Measurements from ENCODE around the gene BTBD10. TPM values are rescaled to one million over a fixed set of nuclear protein-coding genes. Genes with fewer than 3 reads are reported as not detected.

BTBD10 gene
- total and polyA plus RNA-seq, 12 donors, result 9.3 to 39.8 (median 21.9) TPM

GRCh38 chr11:13495929-13496328, 32.9 kb upstream of the BTBD10 start, which contains the start of gene PTH:
Gene PTH (minus strand): TSS chr11:13495997. CDS start chr11:13492855, 3,142 bp downstream.
- intact Hi-C loops (cut with DNase I), result no loop called here
- Histone ChIP-seq H3K4me3 (no peak within 1 kb of the TSS), H3K27ac (no peak within 1 kb of the TSS), H3K27me3 (no peaks in the 10 kb centered on the region), H3K9me3 (replicated peaks in 1 of 3) (no peaks in the 10 kb centered on the region), H3K36me3 (replicated peaks in 1 of 2) (no peaks in the 10 kb centered on the region), H3K4me1 (replicated peaks in 1 of 2) (no peaks in the 10 kb centered on the region)
- WGBS, 4 donors, result 77 to 89% (median 85%) methylated on average over 3 of the region's 3 CpGs
- TF ChIP-seq POLR2A (IDR thresholded peaks at IDR 0.05) (no peak), CTCF (IDR thresholded peaks at IDR 0.05) (no peak)
- DNase-seq, result no peak

GRCh38 chr11:13494051-13494450, 31.0 kb upstream of the BTBD10 start:
- WGBS, 4 donors, result 61 to 68% (median 65%) methylated on average over 3 of the region's 3 CpGs
- no peaks in the 10 kb centered on the region for H3K27me3 ChIP-seq
- no peak for TF ChIP-seq CTCF (IDR thresholded peaks at IDR 0.05)
- no peak for TF ChIP-seq POLR2A (IDR thresholded peaks at IDR 0.05)

GRCh38 chr11:13487661-13488030, 24.6 kb upstream of the BTBD10 start:
- Histone ChIP-seq H3K9me3 (replicated peaks in 1 of 3) (no peaks in the 10 kb centered on the region), H3K4me3 (no peak overlapping the region), H3K27ac (no peak overlapping the region), H3K36me3 (replicated peaks in 1 of 2) (no peaks in the 10 kb centered on the region), H3K4me1 (replicated peaks in 1 of 2) (no peaks in the 10 kb centered on the region), H3K27me3 (no peaks in the 10 kb centered on the region)
- peak in 1 of 6 experiments; percentile 8 for TF ChIP-seq CTCF (IDR thresholded peaks at IDR 0.05)
- TF ChIP-seq POLR2A (IDR thresholded peaks at IDR 0.05), result no peak
- peak in 2 of 7 donors; percentile 3 to 12 for DNase-seq
- 49 to 64% (median 63%) methylated on average over 5 of the region's 5 CpGs for WGBS, 4 donors
- intact Hi-C loops (cut with DNase I), result no loop called here

More at GRCh38 chr11:13494051-13494450, 31.0 kb upstream of the BTBD10 start:
- Histone ChIP-seq H3K9me3 (replicated peaks in 1 of 3) (no peaks in the 10 kb centered on the region), H3K27ac (no peak overlapping the region), H3K36me3 (replicated peaks in 1 of 2) (no peaks in the 10 kb centered on the region), H3K4me1 (replicated peaks in 1 of 2) (no peaks in the 10 kb centered on the region), H3K4me3 (no peak overlapping the region)
- no peak for DNase-seq
- intact Hi-C loops (cut with DNase I), result no loop called here

- peak in 4 of 6 experiments; percentile 25 to 42 (median 31) for TF ChIP-seq CTCF (IDR thresholded peaks at IDR 0.05)
- no peak for TF ChIP-seq POLR2A (IDR thresholded peaks at IDR 0.05)
- H3K27ac ChIP-seq, result no peak overlapping the region
- H3K9me3 ChIP-seq (replicated peaks in 1 of 3), result no peaks in the 10 kb centered on the region
- H3K4me3 ChIP-seq, result no peak overlapping the region
- no peaks in the 10 kb centered on the region for H3K4me1 ChIP-seq (replicated peaks in 1 of 2)
- DNase-seq, result peak; percentile 34 to 67 (median 58)
- intact Hi-C loops (cut with DNase I), result no loop called here
- 47 to 63% (median 59%) methylated on average over 20 to 26 of the region's 26 CpGs for WGBS, 4 donors
- no peaks in the 10 kb centered on the region for H3K27me3 ChIP-seq
- no peaks in the 10 kb centered on the region for H3K36me3 ChIP-seq (replicated peaks in 1 of 2)
These were observed 24.1 kb upstream of the BTBD10 start for GRCh38 chr11:13486926-13487660.

All from adrenal gland (tissue), 12 donors.